ENCODE results near the gene RNASEH2A. TPM values are rescaled to one million over a fixed set of nuclear protein-coding genes. Genes with fewer than 3 reads are reported as not detected.

Gene RNASEH2A
- polyA plus RNA-seq, 1 donor (not counting 4 experiments of a cell fraction or from before 2014, with no cell fraction given) = 19.7 TPM

- H3K27me3 ChIP-seq (ENCODE audit: control insufficient read depth, extremely low read depth, insufficient read depth, low read length) = no peaks in the 10 kb centered on the region
- H3K9me1 ChIP-seq (ENCODE audit: control insufficient read depth, extremely low read depth, insufficient read depth, low read length) = no peaks in the 10 kb centered on the region
- peaks cover 26% of the 10 kb centered on the region for H3K4me1 ChIP-seq (ENCODE audit: control insufficient read depth, extremely low read depth, insufficient read depth, low read length)
- no peak for TF ChIP-seq CTCF (optimal IDR thresholded peaks at IDR 0.05 in 1 of 3, IDR thresholded peaks at IDR 0.05 in 1 of 3, conservative IDR thresholded peaks at IDR 0.05 in 1 of 3; ENCODE audit: extremely low read depth in 1 of 3, insufficient read depth in 2 of 3, low read length in 3 of 3)
- no peak for TF ChIP-seq EZH2 (IDR thresholded peaks at IDR 0.05; ENCODE audit: low read length)
- H2AFZ ChIP-seq (ENCODE audit: control insufficient read depth, low read length) = peak overlapping the region; percentile 93
- H3K9me3 ChIP-seq (ENCODE audit: control insufficient read depth, low read depth, low read length) = no peaks in the 10 kb centered on the region
- H3K4me3 ChIP-seq (ENCODE audit: control insufficient read depth in 2 of 3, extremely low read depth in 1 of 3, insufficient read depth in 2 of 3, low read depth in 1 of 3, low read length in 3 of 3) = peak overlapping the region; percentile 87 to 95 (median 92)
- H3K36me3 ChIP-seq (ENCODE audit: control insufficient read depth in 2 of 2, extremely low read depth in 1 of 2, insufficient read depth in 2 of 2, low read length in 2 of 2) = peaks cover 4 to 9% of the 10 kb centered on the region in 2 experiments
- peak overlapping the region; percentile 89 for H3K9ac ChIP-seq (ENCODE audit: control insufficient read depth, extremely low read depth, insufficient read depth, low read length)
- peak overlapping the region; percentile 52 for H3K27ac ChIP-seq (ENCODE audit: control insufficient read depth, insufficient read depth, low read length)
- dilution Hi-C loops (cut with MboI; ENCODE audit: extremely low pct_ligation_motif_present, low sequenced_read_pairs) = no loop called here
- no peaks in the 10 kb centered on the region for H4K20me1 ChIP-seq (ENCODE audit: control insufficient read depth, extremely low read depth, insufficient read depth, low read length)
- DNase-seq (ENCODE audit: low read depth, low spot score) (no peak), FAIRE-seq (no peak)
- H3K79me2 ChIP-seq (ENCODE audit: control insufficient read depth, insufficient read depth, low read length) = peaks cover 13% of the 10 kb centered on the region
- peak overlapping the region; percentile 94 for H3K4me2 ChIP-seq (ENCODE audit: control insufficient read depth, extremely low read depth, insufficient read depth, low read depth, low read length)
Measured at GRCh38 chr19:12800923-12801465, 5.4 kb upstream of the RNASEH2A start.

GRCh38 chr19:12801466-12802266 is 4.7 kb upstream of the RNASEH2A start, which contains the start of the genes PRDX2 and THSD8:
TSS of gene PRDX2 (minus strand) at chr19:12801800. CDS start at chr19:12801261, 539 bp downstream.
TSS of gene THSD8 (plus strand) at chr19:12802069. CDS start at chr19:12802072, 3 bp downstream.
- no peak for TF ChIP-seq CTCF (optimal IDR thresholded peaks at IDR 0.05 in 1 of 3, IDR thresholded peaks at IDR 0.05 in 1 of 3, conservative IDR thresholded peaks at IDR 0.05 in 1 of 3; ENCODE audit: extremely low read depth in 1 of 3, insufficient read depth in 2 of 3, low read length in 3 of 3)
- TF ChIP-seq EZH2 (IDR thresholded peaks at IDR 0.05; ENCODE audit: low read length) = no peak
- no peaks in the 10 kb centered on the region for H3K9me3 ChIP-seq (ENCODE audit: control insufficient read depth, low read depth, low read length)
- peak within 1 kb of the TSS; percentile 94 for H3K4me2 ChIP-seq (ENCODE audit: control insufficient read depth, extremely low read depth, insufficient read depth, low read depth, low read length)
- H3K9me1 ChIP-seq (ENCODE audit: control insufficient read depth, extremely low read depth, insufficient read depth, low read length) = no peaks in the 10 kb centered on the region
- H3K27me3 ChIP-seq (ENCODE audit: control insufficient read depth, extremely low read depth, insufficient read depth, low read length) = no peaks in the 10 kb centered on the region
- H3K9ac ChIP-seq (ENCODE audit: control insufficient read depth, extremely low read depth, insufficient read depth, low read length) = peak within 1 kb of the TSS; percentile 89
- H4K20me1 ChIP-seq (ENCODE audit: control insufficient read depth, extremely low read depth, insufficient read depth, low read length) = no peaks in the 10 kb centered on the region
- peaks cover 4 to 9% of the 10 kb centered on the region in 2 experiments for H3K36me3 ChIP-seq (ENCODE audit: control insufficient read depth in 2 of 2, extremely low read depth in 1 of 2, insufficient read depth in 2 of 2, low read length in 2 of 2)
- H3K79me2 ChIP-seq (ENCODE audit: control insufficient read depth, insufficient read depth, low read length) = peaks cover 14% of the 10 kb centered on the region
- peak within 1 kb of the TSS; percentile 52 for H3K27ac ChIP-seq (ENCODE audit: control insufficient read depth, insufficient read depth, low read length)
- DNase-seq (ENCODE audit: low read depth, low spot score) (no peak), FAIRE-seq (no peak)
- peak within 1 kb of the TSS; percentile 93 for H2AFZ ChIP-seq (ENCODE audit: control insufficient read depth, low read length)
- dilution Hi-C loops (cut with MboI; ENCODE audit: extremely low pct_ligation_motif_present, low sequenced_read_pairs) = no loop called here
- H3K4me1 ChIP-seq (ENCODE audit: control insufficient read depth, extremely low read depth, insufficient read depth, low read length) = peaks cover 24% of the 10 kb centered on the region
- peak within 1 kb of the TSS; percentile 87 to 95 (median 92) for H3K4me3 ChIP-seq (ENCODE audit: control insufficient read depth in 2 of 3, extremely low read depth in 1 of 3, insufficient read depth in 2 of 3, low read depth in 1 of 3, low read length in 3 of 3)
